HG03139 (cell line): ENCODE measurements around the gene CCM2.

Source experiments
- ATAC-seq: cut with Tn5 transposase; IDR thresholded peaks from one replicate; pipeline ENCODE4 v1.9.1; 2021; ENCODE audit not compliant: unreplicated experiment

The CCM2 gene

DNA sequence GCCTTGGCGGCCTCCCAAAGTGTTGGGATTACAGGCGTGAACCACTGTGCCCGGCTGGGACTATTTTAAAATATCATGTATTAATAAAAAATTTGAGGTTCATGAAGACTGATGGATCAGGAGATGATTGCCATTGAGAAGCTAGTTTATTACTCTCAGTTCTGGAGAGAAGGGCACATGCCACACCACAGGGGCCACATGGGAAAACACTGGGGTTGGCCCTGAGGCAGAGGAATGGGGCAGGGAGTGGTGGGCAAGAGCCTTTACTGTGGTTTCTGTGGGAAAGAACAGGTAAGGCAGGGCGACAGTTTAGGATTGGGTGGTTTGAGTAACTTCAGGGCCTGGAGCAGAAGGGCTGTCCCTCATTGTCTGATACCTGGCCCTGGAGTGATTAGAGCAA lies 118.3 kb downstream of the CCM2 start:
- no peak for ATAC-seq

DNA sequence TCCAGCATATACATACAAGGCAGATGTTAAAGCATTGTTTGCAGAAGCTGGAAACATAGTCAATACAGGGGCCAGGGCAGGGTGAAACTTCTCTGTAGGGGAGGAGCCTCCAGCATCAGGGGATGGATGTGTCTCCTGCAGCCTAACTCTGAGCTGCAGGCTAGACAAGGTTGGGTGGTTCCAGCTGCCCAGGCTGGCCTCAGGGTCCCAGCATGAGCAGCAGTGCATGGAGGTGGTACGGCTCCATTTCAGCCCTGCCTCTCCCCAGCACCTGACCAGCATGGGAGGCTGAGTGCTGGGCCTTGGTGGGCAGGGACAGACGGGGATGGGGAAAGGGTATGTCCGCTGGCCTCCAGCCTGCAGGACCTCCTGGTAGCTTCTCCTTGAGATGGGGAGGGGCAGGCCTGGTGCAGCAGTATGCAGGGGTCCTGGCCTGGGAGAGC lies 118.9 kb downstream of the CCM2 start:
- ATAC-seq: peak; percentile 55

DNA sequence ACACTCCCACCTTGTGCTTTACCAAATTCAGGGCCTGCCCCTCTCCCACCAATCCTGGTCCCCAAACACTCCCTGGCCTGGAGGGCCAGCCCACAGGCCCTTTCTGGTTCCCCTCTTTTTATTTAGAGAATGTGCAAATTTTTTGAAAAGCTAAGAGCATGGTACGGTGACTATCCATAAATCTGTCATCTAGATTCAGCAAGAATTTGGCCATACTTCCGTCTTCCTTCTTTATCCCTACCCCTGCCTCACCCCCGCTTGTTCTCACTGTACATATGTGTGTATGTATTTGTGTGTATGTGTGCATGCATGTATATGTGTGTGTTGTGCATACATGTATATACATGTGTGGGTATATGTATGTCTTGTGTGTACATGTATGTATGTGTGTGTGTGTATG lies 119.5 kb downstream of the CCM2 start:
- no peak for ATAC-seq

DNA sequence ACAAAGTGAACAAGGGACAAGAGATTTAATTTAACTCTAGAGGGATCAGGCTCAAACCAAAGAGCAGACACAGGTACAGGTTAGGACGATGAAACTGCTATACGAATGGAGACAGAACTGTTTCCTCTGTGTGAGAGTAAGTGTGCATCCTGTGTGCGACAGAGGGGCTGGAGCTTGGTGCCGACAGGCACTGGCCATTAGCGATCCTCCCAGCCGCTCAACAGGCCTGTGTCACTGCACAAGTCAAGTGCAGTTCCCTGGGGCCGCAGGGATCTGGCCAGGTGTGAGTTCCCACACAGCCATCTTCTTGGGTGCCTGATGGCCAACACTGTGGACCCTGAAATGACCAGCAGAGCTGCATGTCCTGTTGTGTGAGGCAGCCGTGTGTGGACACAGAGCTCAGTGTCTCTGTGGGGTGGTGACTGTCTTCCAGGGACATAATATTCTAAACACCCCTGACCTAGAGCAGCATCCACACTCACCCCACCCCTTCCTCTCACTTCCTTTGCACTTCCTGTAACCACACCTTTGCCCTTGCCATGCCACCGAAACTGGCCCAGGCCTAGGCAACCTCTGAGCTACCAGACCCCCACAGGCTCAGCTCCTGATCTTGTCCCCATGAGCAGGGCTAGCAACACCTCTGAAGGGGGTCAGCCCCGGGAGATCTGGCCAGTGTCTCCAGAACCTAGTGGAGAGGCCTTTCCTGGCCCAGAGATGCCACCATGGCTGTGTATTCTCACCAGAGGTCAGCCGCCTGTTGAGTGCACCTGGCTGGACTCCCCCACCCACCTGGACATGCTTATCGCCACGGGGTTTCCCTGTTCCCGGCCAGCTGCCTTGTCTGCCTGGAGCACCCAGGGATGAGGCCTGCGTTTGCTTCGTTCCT lies 123.2 kb downstream of the CCM2 start:
- ATAC-seq: no peak

DNA sequence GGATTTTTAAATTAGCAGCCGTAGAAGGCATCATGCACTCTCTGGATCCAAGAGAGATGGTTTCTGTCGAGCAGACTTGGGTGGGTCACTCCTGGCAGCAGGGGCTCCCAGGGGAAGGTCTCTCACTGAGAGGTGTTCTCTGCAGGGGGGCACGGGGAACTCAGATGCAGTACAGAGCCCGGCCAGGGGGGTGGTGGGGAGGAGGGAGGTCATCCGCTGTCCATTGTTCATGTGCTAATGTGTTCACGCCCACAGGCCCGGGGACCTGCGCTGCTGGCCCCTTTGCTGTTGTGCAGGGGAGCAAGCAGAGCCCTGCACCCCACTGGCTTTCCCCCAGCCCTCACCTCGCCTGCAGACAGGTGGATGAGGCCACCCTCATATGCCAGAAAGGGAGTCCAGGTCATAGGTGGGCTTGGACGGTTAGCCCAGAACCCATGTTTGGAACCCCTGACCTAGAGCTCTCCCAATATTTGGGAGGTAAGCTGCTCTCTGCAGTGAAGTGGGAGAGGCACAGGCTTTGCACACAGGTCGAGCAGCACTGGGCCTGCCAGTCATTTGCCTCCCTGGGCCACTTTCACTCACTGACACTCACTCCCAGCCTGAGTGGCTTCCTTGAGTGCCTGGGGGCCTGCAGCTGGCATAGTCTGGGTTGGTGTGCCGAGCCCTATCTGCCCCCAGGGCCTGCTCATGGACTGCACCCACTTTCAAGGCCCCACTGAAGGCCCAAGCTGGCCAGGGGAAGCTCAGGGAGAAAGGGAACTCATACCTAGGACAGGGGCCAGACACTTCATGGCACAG lies 124.1 kb downstream of the CCM2 start:
- no peak for ATAC-seq

DNA sequence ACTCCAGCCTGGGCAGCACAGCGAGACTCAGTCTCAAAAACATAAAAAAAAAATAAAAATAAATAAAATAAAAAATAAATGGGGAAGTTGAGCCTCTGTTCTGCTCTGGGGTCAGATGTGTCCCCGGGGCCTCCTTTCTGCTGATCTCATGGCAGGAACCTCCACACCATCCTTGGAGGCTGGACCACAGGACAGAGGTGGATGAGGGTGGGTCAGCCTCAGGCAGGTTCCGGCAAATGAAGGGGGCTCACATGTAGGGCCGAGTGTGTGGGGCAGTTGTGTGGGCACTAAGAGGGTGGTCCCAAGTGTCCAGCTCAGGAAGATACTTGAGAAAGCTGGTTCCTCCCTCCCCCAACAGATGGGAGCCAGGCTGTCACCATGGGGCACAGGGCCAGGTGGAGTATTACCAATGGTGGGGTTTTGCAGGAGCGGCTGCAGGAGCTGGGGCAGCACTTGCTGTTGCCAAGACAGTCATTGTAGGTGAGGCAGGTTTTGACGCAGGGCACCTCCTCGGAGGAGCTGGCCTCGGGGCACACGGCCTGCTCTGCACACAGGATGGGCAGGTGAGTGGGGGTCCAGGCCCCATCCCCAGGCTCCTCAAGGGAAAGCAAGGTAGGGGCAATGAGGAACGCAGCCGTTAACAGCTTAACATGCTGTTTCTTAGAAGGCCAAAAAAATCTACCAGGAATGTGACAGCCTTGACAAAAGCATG lies 125.3 kb downstream of the CCM2 start:
- ATAC-seq: no peak
